NOMO-1 treated with dmso at 0.1 percent for 144 hours (cell line): ENCODE results near the gene GPR132.
"Not testable (repeated sequence)": the region's sequence is repeated elsewhere in the genome, so short reads cannot be mapped to it uniquely, and the experiment has no call there.

ENCODE experiments used
- DNase-seq: peaks from one replicate; lab custom pipeline; 2025; ENCODE audit not compliant: unreplicated experiment; lab: John Stamatoyannopoulos, UW

GPR132 gene

DNA sequence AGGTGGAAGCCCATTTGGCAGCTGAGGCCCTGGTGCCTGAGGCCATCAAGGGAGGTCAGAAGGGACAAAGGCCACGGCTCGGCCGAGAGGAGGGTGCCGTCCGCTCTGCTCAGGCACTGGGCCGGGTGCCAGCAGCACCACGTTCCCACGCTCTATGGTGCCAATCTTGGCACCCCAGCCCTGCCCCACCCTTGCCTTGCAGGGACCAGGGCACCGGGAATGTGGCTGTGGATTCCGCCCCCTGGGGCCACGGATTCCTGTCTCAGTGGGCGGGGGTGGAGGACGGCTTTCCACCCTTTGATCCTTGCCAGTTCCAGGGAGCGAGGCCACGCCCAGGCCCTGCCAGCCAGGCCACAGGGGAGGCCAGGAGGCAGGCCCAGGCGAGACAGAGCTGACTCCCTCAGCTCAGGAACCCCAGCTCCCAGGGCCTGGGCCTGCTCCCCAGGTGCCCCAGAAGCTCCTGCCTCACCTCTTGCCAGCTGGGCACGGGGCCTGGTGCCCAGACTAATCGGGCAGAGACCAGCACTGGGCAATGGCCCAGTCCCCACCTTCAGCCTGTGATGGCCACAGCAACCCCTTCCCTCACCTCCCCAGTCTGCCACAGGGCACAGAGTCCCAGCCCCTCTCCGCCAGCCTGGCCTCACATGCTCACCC is 26.4 kb upstream of the GPR132 start:
- no peak for DNase-seq

DNA sequence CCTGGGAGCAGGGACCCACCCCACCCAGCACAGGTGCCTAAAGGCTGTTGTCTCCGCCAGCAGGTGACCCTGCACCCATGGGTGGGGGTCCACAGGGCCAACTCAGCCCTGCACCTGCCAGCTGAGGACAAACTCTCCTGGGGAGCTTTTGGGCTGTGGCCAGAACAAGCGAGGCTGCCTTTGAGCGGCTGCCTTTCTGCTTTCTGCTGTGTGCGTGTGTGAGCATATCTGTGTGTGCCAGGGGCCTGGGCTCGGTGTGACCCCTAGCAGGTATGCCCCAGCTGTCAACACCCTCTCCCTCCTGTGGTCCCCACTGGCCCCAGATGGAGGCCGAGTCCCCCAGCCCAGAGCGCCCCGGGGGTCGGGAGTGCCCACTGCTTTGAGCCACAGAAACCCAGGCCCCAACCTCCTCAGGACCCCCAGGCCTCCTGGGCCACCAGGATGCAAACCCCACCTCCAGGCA is 25.9 kb upstream of the GPR132 start:
- DNase-seq: no peak

DNA sequence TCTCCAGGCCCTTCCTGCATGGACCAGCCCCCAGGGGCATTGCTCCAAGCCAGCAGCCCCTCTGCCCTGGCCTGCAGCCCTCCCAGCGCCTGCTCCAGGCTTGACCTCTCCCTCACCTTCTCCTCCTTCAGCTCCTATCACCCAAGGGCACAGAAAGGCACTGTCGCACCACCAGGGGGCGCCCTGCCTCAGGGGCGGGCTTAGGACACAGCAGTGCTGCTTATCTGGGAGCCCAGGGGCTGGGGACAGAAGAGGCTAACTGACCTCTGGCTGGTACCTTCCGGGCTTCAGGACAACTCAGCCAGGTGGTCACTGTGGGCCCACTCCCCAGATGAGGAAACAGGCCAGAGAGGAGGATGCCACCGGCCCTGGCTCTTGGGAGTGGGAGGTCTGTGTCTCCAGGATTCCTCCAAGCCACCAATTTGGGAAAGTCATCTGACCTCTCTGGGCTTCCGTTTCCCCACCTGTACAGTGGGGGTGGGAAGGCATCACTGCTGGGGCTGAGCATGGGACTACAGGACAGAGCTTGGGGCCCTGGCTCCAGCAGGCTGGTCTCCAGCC is 25.3 kb upstream of the GPR132 start:
- peak; percentile 64 for DNase-seq

DNA sequence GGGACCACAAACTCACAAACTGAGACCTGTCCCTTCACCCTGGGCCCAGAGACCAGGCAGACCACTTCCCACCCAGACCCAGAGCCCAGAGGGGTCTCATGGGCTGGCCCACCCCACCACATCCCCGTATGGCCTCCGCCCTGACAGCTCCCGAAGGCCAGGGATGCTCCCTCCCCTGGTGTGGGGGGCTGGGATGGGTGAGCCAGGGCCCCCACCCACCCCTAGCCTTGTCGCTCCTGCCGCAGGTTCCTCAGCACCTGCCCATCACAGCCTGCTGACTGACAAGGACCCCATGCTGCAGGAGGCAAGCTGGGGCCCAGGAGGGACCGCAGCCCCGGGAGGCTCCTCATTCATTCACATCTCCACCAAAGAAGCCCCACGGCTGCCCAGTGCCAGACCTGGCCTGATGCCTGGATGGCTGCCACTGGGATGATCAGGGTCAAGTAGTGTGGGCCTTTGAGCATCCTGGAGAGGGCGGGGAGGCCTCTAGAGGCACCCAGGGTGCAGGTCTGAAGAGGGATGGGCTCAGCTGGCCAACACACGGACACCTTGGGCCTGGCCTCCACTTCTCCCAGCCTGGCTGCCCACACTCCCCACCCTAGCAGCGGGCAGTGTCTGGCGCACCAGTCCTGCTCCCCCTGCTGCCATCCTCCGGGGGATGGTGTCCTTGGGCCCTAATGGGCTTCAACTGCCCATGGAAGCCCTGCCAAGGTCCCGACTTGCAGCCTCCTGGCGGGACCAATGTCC is 24.7 kb upstream of the GPR132 start:
- DNase-seq: no peak

DNA sequence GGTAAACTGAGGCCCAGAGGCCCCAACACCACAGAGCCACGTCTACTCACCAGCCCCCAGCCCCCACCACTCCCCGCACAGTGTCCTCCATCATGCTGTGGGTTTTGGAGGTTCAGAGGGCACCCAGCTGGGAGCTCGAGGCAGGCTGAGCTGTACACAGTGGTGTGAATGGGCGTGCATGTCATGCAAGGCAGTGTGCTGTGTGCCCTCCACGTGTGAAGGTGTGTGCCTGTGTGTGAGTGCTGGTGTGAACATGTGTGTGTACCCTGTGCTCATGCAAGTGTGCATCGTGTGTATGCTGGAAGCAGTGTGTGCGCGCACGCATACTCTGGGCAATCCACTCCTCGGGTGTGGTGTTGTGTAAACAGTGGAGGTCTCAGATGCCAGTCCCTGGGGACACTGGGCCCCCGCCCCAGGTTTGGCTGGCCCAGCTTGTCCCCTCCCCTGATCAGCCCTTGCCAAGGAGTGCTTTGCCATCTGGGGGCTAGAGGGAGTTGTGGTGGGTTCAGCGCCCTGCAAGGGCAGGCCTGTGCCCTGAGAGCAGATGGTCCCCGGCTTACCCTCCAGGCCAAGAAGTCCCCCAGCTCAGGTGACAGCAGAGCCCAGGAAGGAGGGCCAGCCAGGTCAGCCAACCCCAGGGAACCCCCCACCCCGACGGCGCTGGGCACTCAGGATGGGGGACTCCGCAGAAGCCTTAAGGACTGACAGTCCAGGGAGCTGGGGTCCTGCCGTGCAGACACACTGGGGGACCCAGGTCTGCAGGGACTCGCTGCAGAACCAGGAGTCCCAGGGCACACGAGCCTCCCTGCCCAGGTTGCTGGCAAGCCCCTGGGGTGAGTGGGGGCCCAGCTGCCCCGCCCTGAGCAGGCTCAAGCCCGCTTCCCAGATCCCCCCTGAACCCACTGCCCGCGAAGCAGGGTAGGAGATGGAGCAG is 23.8 kb upstream of the GPR132 start:
- no peak for DNase-seq

DNA sequence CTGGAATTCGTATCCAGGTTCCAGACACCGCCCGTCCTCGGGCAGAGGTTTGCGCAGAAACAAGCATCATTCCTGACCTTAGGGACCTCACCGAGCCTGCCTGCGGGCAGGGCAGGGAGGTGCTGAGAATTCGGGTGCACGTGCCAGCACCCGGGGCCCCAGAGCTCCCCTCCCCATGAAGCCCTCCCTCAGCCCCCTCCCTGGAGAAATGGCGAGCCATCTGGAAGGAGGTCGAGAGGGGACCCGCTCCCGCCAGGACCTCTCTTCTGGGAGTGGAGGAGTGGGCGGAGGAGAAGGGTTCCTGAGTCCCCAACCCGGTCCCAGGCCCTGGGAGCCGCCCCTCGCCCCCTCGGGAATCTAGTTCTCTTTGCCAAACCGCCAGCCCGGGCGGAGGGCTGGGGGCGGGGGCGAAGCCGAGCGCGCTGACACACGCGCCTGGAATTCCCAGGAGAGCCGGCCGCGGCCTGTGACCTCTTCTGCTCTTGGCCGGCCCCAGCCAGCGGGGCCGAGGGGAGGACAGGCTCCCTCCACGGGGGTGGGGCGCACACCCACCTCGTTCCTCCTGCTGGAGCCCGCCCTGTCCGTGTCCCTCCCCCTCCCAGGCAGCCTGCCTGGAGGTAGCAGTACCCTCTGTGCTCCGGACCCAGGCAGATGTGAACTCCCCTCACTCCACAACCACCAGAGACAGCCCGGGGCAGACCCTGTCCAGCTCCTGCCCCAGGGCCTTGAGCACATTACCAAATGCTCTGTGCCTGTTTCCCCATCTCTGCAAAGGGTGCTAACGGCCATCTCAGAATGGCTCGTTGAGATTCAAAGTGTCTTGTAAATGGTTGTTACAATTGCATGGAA is 23.0 kb upstream of the GPR132 start:
- no peak for DNase-seq

DNA sequence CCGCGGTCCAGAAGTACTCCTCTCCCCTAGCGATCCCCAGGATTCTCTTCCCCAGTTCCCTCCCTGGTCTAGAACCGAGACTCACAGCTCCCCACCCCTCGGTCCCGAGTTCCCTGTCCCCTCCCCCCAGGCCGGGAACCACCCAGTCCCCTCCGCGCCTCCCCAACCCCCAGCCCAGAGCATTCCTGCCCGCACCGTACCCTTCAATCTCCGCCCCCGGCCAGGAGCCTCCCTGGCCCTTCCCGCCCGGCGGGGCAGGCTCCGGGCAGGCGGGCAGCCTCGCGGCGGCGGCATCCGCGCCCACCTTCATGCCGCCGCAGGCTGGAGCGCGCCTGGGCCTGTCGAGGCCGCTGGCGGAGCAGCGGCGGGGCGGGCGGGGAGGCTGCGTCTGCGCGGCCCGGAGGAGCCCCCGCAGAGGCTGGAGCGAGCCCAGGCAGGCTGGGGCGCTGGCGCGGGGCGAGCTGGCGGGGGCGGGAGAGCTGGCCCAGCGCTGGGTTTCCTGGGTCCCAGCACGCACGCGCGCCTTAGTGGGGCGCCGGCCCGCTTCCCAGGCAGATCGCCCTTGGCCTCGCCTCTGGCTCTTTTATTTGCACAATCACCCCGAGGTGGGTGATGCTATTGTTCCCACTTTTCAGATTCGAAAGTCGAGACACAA is 22.2 kb upstream of the GPR132 start:
- DNase-seq: no peak

DNA sequence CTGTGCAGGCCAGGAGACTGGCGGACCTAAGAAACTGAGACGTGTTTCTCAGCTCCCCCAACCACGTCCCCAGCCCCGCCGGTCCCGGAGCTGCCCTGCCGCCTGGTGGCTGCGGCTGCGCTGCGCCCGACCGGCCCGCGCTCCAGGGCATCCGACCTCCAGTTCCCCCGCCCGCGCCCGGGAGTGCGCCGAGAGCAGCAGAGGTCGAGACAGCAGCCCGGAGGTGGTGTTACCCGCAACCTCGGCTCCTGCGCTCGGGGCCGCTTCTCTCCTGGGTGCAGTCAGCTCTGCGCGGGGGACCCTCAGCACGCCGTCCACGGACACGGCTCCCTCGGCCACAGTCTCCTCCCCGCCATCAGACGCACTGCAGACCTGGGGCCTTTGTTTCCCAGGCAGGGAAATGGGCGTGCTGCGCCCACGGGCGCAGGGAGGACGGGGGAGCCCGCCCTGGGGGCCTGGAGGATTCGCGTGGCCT is 21.6 kb upstream of the GPR132 start:
- peak; percentile 85 for DNase-seq

DNA sequence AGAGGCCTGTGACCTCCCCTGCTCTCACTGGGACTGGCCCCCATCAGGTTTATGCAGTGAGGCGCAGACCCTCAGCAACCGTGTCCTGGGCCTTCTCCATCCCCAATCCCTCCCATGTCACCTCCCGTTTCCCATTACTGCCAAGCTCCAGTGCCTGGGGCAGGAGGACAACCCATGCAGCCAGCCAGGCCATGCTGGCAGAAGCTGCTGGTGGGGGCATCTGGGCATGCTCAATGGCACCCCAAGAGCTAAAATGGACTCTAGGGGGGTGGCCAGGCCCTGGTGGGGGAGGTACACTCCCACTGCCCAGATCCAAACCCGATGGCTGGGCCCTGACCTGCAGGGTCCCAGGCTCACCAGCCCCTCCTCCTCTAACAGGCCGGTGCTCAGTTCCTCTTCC is 20.5 kb upstream of the GPR132 start:
- no peak for DNase-seq

DNA sequence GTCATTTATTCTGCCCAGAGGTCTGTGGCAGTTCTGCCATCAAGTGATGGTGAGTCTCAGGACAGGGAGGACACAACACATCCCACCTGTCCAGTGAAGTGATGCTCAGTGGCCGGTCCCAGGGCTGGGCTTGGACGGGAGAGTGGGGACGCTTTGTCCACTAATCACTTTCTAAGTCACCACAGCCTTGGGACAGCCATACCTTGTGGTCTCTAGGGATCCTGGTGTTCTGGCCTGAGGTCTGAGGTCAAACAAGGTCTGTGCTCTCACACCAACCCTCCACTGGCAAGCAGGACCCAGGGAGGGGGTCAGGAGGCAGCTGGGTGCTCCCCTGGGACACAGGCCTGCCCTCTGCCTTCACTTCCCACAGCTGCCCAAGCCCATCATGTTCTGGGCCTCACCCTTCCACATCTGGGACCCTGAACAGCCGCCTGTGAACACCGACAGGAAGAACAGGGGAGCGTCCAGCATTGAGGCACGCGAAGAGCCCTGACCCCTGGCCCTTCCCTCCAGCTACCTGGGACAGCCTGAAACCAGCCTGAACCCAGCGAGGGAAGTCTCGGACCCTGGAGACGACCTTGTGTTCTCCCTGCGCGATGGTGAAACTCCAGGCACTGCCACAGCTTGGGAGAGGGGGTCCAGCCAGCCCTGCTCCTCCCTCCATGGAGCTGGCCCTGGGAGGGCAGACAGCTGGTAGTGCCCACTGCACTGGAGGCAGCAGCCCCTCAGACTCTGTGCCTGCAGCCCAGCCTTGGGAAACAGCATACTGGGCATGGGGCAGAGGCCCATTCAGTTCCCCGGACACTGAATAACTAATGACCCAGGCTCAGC is 19.7 kb upstream of the GPR132 start:
- DNase-seq: no peak

DNA sequence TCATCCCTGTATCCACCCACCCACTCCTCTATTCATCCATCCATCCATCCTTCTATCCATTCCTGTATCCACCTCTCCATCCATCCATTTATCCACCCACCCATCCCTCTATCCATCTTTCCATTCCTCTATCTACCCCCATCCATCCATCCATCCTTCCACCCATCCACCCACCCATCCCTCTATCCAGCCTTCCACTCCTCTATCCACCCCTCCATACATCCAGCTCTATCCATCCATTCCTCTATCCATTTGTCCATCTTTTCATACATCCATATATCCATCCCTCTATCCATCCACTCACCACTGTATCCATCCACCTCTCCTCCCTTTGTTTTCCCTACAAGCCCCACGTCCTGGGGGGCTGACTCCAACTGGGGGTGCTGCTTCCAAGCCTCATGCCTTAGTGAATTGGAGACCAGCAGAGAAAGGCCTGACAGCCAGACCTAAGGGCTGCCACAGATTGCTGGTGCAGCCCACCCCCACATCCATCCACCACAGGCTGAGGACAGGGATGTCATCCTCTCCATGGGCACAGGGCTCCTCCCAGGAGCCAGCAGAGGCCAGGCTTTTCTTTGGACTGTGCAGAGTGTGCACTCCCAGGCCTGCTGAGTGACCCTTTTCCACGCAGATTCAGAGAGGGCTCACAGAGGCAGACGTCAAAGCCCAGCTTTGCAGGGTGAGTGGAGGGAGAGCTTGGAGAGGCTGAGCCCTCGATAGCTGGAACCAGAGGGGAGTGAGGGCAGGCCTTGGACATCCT is 18.9 kb upstream of the GPR132 start:
- DNase-seq: no peak

DNA sequence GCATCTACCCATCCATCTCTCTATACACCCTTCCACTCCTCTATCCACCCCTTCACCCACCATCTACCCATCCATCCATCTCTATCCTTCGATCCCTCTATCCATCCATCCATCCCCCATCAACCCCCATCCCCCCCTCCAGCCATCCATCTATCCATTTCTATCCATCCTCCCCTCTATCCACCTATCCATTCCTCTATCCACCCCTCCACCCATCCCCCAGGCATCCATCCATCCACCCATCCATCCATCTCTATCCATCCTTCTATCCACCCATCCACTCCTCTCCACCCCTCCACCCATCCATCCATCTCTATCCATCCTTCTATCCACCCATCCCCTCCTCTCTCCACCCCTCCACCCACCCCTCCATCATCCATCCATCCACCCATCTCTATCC is 17.5 kb upstream of the GPR132 start:
- no peak for DNase-seq

DNA sequence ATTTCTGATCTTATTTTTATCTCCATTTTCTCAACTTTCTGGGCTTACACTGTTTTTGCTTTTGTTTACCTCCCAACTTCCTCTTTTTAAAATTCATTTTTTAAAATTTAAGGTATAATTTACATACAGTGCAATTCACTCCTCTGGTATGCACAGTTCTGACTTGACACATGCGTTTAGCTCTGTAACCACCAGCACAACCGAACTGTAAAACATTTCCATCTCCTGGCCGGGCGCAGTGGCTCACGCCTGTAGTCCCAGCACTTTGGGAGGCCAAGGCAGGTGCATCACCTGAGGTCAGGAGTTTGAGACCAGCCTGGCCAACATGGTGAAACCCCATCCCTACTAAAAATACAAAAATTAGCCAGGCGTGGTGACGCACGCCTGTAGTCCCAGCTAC is 16.2 kb upstream of the GPR132 start:
- not testable (repeated sequence) for DNase-seq

DNA sequence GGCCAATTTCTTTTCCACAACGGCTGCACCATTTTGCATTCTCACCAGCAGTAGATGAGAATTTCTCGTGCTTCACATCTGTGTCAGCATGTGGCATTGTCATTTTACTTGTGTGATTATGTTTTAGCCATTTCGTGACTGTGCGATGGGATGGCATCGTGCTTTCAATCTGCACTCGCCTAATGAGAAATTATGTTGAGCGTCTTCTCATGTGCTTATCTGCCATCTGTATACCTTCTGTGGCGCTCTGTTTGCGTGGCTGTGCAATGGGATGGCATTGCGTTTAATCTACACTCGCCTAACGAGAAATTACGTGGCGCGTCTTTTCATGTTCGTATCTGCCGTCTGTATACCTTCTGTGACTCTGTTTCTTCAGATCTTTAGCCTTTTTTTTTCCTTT is 14.9 kb upstream of the GPR132 start:
- DNase-seq: no peak

DNA sequence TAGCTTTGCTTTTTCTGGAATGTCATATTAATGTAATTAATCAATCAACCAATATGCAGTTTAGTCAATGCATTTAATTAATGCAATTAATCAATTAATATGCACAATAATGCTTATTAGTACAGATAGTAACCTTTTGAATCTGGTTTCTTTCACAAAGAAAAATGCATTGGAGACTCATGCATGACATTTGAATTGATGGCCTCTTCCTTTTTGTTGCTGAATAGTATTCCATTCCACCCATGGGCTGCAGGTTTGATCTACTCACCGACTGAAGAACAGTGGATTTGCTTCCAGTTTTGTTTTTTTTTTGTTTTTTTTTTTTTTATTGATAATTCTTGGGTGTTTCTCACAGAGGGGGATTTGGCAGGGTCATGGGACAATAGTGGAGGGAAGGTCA is 13.1 kb upstream of the GPR132 start:
- DNase-seq: no peak

DNA sequence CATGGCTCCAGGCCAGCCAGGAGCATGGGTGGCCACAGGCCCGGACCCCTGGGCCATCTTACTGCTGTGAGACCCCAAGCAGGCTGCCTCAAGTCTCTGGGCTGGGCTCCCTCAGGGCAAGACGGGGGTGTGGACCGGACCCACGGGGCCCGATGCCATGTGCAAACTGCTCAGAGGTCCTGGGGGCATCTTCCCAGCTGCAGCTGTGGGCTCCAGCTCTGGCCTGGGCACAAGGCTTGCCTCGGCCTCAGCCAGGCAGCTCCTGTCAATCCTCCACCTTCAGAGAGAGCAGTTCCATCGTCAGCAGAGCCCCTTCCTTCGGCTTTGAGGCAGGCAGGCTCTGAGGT is 12.4 kb upstream of the GPR132 start:
- no peak for DNase-seq

DNA sequence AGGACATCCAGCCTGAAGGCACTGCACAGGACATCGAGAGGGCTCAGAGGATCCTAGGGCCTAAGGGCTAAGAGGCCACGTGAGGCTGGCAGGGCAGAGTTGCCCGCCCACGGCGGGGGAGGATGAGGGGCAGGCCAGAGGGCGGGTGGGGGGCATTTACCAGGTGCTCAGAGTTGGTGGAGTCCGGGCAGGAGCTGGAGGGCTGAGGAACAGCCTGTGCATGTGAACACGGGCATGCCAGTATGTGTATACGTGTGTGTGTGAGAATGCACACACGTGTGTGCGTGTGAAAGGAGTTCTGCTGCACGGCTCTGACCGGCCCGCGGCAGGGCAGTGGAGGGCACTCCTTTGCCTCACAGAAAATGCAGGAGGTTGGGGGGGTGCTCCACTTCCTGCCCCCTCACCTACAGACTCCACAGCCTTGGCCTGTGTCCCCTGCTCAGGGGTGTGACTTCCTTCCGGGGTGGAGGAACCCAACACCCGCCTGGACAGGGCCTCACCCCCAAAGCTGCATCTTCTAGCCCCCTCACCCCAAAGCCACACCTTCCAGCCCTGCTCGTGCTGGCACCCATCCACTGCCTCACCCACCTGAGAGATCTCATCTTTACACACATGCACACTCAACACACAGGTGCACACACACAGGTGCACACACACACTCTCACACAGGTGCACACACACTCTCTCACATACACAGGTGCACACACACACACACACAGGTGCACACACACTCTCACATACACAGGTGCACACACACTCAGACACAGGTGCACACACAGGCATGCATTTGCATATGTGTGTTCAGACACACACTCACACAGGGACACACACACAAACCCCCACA is 11.8 kb upstream of the GPR132 start:
- DNase-seq: no peak
